ENCODE results near the gene PPARA.

GRCh38 chr22:46143491-46144147 is 6.7 kb upstream of the PPARA start:
- TF ChIP-seq, protein P1, sequence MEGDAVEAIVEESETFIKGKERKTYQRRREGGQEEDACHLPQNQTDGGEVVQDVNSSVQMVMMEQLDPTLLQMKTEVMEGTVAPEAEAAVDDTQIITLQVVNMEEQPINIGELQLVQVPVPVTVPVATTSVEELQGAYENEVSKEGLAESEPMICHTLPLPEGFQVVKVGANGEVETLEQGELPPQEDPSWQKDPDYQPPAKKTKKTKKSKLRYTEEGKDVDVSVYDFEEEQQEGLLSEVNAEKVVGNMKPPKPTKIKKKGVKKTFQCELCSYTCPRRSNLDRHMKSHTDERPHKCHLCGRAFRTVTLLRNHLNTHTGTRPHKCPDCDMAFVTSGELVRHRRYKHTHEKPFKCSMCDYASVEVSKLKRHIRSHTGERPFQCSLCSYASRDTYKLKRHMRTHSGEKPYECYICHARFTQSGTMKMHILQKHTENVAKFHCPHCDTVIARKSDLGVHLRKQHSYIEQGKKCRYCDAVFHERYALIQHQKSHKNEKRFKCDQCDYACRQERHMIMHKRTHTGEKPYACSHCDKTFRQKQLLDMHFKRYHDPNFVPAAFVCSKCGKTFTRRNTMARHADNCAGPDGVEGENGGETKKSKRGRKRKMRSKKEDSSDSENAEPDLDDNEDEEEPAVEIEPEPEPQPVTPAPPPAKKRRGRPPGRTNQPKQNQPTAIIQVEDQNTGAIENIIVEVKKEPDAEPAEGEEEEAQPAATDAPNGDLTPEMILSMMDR (IDR thresholded peaks at IDR 0.05; ENCODE audit: poor library complexity, severe bottlenecking): no peak
- no peak for TF ChIP-seq EP300 (conservative IDR thresholded peaks at IDR 0.05; ENCODE audit: poor library complexity, severe bottlenecking)
- no peak for TF ChIP-seq MXI1 (conservative IDR thresholded peaks at IDR 0.05; ENCODE audit: poor library complexity, severe bottlenecking)
- TF ChIP-seq, protein P2, sequence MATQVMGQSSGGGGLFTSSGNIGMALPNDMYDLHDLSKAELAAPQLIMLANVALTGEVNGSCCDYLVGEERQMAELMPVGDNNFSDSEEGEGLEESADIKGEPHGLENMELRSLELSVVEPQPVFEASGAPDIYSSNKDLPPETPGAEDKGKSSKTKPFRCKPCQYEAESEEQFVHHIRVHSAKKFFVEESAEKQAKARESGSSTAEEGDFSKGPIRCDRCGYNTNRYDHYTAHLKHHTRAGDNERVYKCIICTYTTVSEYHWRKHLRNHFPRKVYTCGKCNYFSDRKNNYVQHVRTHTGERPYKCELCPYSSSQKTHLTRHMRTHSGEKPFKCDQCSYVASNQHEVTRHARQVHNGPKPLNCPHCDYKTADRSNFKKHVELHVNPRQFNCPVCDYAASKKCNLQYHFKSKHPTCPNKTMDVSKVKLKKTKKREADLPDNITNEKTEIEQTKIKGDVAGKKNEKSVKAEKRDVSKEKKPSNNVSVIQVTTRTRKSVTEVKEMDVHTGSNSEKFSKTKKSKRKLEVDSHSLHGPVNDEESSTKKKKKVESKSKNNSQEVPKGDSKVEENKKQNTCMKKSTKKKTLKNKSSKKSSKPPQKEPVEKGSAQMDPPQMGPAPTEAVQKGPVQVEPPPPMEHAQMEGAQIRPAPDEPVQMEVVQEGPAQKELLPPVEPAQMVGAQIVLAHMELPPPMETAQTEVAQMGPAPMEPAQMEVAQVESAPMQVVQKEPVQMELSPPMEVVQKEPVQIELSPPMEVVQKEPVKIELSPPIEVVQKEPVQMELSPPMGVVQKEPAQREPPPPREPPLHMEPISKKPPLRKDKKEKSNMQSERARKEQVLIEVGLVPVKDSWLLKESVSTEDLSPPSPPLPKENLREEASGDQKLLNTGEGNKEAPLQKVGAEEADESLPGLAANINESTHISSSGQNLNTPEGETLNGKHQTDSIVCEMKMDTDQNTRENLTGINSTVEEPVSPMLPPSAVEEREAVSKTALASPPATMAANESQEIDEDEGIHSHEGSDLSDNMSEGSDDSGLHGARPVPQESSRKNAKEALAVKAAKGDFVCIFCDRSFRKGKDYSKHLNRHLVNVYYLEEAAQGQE (IDR thresholded peaks at IDR 0.05; ENCODE audit: borderline replicate concordance): no peak
- TF ChIP-seq EZH2 (IDR thresholded peaks at IDR 0.05; ENCODE audit: borderline replicate concordance, insufficient read depth, low read length, poor library complexity, severe bottlenecking): no peak
- no peak for TF ChIP-seq POLR2AphosphoS5 (IDR thresholded peaks at IDR 0.05)
- no peak for TF ChIP-seq RAD21 (conservative IDR thresholded peaks at IDR 0.05)
